ENCODE results near the gene GMCL2. TPM values are rescaled to one million over a fixed set of nuclear protein-coding genes. Genes with fewer than 3 reads are reported as not detected.

The GMCL2 gene
- total RNA-seq, 2 experiments from 2014 or later = not detected

DNA sequence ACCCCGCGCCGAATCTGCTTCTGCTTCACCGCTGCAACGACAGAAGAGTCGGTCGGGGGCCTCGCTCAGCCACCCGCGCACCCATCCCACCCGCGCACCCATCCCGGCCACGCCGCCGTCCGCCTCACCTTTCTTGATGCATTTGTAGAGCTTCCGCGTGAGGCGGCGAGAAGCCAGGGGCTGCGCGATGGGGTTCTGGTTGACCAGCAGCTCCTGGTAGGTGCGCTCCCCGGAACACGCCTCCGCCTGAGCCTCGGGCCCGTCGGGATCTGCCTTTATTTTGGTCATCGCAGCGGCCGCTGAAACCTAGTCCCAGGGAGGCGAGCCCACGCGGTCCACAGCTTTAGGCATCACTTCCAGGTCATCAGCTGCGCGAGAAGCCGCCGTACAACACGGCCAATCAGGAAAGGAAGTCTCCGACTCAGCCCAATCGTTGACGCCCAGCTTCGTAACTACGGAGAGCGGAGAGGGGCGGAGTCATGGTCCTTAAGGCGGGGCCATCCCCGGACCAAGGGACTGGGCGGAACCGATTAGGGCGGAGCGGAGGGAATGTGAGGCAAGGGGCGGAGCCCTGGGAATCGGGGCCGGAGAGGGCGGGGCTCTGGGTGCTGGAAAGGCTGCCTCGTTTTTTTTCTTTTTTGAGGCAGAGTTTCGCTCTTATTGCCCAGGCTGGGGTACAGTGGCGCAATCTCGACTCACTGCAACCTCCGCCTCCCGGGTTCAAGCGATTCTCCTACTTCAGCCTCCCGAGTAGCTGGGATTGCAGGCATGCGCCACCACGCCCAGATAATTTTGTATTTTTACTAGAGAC lies 33.4 kb downstream of the GMCL2 start, which contains the start of gene NHP2:
Gene NHP2, minus strand, starts transcription at position 356 of the 811 bp plus-strand sequence. Its CDS starts 68 bp downstream, at position 288.
- POLR2A ChIA-PET = interaction anchor here (0.7 to 2.8 kb wide), 10 partner anchors 10 to 1791 kb away, joined by 3 to 14 read pairs (median 4); no protein-coding TSS in a partner anchor
- no TSS peak for BruUV-seq (replicated peaks)
- CTCF ChIA-PET (ENCODE audit: unreplicated experiment) = interaction anchor here (0.6 to 1.6 kb wide), 4 partner anchors 33 to 105 kb away, joined by 4 to 11 read pairs (median 7); no protein-coding TSS in a partner anchor
- Histone ChIP-seq H3K4me2 (ENCODE audit: low read length) (peak within 1 kb of the TSS; percentile 88), H3K4me1 (ENCODE audit: insufficient read depth, low read length, poor library complexity, severe bottlenecking) (peaks cover 42% of the 10 kb centered on the region), H3K4me3 (ENCODE audit: low read depth, low read length, poor library complexity, severe bottlenecking) (peak within 1 kb of the TSS; percentile 85), H4K20me1 (ENCODE audit: insufficient read depth, low read length) (no peaks in the 10 kb centered on the region), H3K9me3 (ENCODE audit: low read length) (no peaks in the 10 kb centered on the region), H3K9me2 (ENCODE audit: insufficient read depth, low read length) (no peaks in the 10 kb centered on the region), H3K27ac (ENCODE audit: low read depth, low read length, poor library complexity, severe bottlenecking) (peak within 1 kb of the TSS; percentile 21), H3K79me2 (ENCODE audit: insufficient read depth, low read depth, low read length) (peaks cover 18% of the 10 kb centered on the region), H3K36me3 (ENCODE audit: insufficient read depth, low read length) (peaks cover 44% of the 10 kb centered on the region), H2AFZ (ENCODE audit: low read length) (peak within 1 kb of the TSS; percentile 63; the same call in 1 of the 2 replicates)
- intact Hi-C loops (cut with micrococcal nuclease; ENCODE audit: unreplicated experiment) = no loop called here
- no peak for TF ChIP-seq EZH2phosphoT487 (IDR thresholded peaks at IDR 0.05; ENCODE audit: borderline replicate concordance, low read depth, low read length)
- TF ChIP-seq, protein P1, sequence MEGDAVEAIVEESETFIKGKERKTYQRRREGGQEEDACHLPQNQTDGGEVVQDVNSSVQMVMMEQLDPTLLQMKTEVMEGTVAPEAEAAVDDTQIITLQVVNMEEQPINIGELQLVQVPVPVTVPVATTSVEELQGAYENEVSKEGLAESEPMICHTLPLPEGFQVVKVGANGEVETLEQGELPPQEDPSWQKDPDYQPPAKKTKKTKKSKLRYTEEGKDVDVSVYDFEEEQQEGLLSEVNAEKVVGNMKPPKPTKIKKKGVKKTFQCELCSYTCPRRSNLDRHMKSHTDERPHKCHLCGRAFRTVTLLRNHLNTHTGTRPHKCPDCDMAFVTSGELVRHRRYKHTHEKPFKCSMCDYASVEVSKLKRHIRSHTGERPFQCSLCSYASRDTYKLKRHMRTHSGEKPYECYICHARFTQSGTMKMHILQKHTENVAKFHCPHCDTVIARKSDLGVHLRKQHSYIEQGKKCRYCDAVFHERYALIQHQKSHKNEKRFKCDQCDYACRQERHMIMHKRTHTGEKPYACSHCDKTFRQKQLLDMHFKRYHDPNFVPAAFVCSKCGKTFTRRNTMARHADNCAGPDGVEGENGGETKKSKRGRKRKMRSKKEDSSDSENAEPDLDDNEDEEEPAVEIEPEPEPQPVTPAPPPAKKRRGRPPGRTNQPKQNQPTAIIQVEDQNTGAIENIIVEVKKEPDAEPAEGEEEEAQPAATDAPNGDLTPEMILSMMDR (conservative IDR thresholded peaks at IDR 0.05; ENCODE audit: low read length) = no peak
- peak; percentile 98 for DNase-seq (ENCODE audit: low spot score)

DNA sequence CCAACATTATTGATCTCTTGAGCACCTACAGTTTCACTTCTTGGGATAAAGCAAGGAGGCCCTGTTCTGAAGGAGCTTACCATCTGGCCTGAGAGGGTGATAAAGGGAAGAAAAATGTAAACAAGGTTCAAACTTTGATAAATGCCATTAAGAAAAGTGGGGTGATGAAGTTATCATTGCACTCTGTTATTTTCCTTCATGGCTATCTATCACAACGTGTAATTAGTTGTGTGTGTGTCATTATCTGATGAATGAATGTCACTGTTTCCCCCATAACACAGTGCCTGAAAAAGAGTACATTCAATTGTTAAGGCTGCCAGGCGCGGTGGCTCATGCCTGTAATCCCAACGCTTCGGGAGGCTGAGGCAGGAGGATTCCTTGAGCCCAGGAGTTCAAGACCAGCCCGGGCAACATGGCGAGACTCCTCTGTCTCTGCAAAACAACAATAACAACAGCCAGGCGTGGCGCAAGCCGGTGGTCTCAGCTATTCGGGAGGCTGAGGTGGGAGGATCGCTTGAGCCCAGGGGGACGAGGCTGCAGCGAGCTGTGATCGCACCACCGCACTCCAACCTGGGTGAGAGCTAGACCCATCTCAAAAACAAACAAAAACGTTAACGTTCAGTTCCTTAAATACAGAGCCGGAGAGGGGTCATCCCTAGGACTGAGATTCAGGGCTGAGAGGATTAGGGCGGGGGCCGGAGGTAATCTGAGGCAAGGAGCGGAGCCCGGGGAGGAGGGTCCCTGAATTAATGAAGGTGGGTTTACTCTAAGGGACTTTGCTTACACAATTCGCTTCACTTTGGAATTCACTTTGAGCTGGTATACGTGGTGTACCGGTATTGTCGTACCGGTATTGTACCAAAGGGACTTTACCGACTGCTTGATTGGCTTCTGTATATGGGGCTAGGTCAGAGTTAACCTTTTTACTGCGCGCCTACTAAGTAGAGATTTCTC lies 34.4 kb downstream of the GMCL2 start:
- intact Hi-C loops (cut with micrococcal nuclease; ENCODE audit: unreplicated experiment) = no loop called here
- POLR2A ChIA-PET = interaction anchor here (0.8 to 2.8 kb wide), 6 partner anchors 10 to 84 kb away, joined by 3 to 14 read pairs (median 6); no protein-coding TSS in a partner anchor

More for the DNA sequence above, 34.4 kb downstream of the GMCL2 start:
- peak overlapping the region; percentile 88 for H3K4me2 ChIP-seq (ENCODE audit: low read length)
- H4K20me1 ChIP-seq (ENCODE audit: insufficient read depth, low read length) = no peaks in the 10 kb centered on the region
- H3K9me2 ChIP-seq (ENCODE audit: insufficient read depth, low read length) = no peaks in the 10 kb centered on the region
- H3K79me2 ChIP-seq (ENCODE audit: insufficient read depth, low read depth, low read length) = peaks cover 18% of the 10 kb centered on the region
- H3K27ac ChIP-seq (ENCODE audit: low read depth, low read length, poor library complexity, severe bottlenecking) = peak overlapping the region; percentile 19
- TF ChIP-seq EZH2phosphoT487 (IDR thresholded peaks at IDR 0.05; ENCODE audit: borderline replicate concordance, low read depth, low read length) = no peak
- TF ChIP-seq, protein P1 (conservative IDR thresholded peaks at IDR 0.05; ENCODE audit: low read length) = no peak
- no peak for DNase-seq (ENCODE audit: low spot score)
- peak overlapping the region; percentile 85 for H3K4me3 ChIP-seq (ENCODE audit: low read depth, low read length, poor library complexity, severe bottlenecking)
- no peak overlapping the region; the same call in 1 of the 2 replicates for H2AFZ ChIP-seq (ENCODE audit: low read length)
- H3K9me3 ChIP-seq (ENCODE audit: low read length) = no peaks in the 10 kb centered on the region
- no TSS peak for BruUV-seq (replicated peaks)
- CTCF ChIA-PET (ENCODE audit: unreplicated experiment) = interaction anchor here (0.5 to 1.6 kb wide), 4 partner anchors 25 to 84 kb away, joined by 3 to 11 read pairs (median 6); no protein-coding TSS in a partner anchor
- H3K36me3 ChIP-seq (ENCODE audit: insufficient read depth, low read length) = peaks cover 54% of the 10 kb centered on the region
- H3K4me1 ChIP-seq (ENCODE audit: insufficient read depth, low read length, poor library complexity, severe bottlenecking) = peaks cover 42% of the 10 kb centered on the region

All from OCI-LY7 (cell line).